WI38 (cell line): ENCODE measurements around the gene GAREM2.
"Not testable (repeated sequence)": the region's sequence is repeated elsewhere in the genome, so short reads cannot be mapped to it uniquely, and the experiment has no call there.

Experiments used
- H3K4me3 ChIP-seq: 2 replicates; pipeline ENCODE4 v1.5.1; 2011; ENCODE audit warnings: low read depth, mild to moderate bottlenecking, control low read depth, low read length
- TF ChIP-seq, protein P1 (sequence below): IDR thresholded peaks from 2 replicates; pipeline ENCODE4 v1.5.1; 2012; ENCODE audit warnings: low read depth, mild to moderate bottlenecking, control low read depth, low read length

Gene GAREM2

DNA sequence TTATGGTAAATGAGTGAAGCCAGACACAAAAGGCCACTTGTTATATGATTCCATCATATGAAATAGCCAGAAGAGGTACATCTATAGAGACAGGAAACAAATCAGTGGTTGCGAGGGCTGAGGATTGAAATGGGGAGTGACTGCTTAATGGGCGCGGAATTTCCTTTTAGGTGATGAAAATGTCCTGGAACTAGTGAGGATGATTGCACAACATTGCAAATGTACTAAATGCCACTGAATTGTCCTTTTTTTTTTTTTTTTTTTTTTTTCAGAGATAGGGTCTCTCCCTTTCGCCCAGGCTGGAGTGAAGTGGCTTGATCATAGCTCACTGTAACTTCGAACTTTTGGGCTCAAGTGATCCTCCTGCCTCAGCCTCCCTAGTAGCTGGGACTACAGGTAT, 15.3 kb upstream of the GAREM2 start:
- TF ChIP-seq, protein P1, sequence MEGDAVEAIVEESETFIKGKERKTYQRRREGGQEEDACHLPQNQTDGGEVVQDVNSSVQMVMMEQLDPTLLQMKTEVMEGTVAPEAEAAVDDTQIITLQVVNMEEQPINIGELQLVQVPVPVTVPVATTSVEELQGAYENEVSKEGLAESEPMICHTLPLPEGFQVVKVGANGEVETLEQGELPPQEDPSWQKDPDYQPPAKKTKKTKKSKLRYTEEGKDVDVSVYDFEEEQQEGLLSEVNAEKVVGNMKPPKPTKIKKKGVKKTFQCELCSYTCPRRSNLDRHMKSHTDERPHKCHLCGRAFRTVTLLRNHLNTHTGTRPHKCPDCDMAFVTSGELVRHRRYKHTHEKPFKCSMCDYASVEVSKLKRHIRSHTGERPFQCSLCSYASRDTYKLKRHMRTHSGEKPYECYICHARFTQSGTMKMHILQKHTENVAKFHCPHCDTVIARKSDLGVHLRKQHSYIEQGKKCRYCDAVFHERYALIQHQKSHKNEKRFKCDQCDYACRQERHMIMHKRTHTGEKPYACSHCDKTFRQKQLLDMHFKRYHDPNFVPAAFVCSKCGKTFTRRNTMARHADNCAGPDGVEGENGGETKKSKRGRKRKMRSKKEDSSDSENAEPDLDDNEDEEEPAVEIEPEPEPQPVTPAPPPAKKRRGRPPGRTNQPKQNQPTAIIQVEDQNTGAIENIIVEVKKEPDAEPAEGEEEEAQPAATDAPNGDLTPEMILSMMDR, result no peak
- no peak overlapping the region for H3K4me3 ChIP-seq

DNA sequence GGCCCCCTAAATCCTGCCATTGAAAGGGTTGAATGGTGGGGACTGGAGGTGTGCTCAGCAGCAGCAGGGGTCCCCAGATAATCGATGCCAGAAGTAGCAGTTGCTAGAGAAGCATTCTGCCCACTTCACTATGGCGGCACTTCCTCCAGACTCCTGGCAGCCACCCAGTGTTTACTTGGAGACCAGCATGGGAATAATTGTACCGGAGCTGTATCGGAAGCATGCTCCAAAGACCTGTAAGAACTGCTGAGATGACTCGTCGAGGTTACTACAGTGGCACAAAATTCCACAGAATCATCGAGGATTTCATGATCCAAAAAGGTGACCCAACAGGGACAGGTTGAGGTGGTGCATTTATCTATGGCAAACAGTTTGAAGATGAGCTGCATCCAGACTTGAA, 11.0 kb upstream of the GAREM2 start:
- TF ChIP-seq, protein P1, result no peak
- no peak overlapping the region for H3K4me3 ChIP-seq

DNA sequence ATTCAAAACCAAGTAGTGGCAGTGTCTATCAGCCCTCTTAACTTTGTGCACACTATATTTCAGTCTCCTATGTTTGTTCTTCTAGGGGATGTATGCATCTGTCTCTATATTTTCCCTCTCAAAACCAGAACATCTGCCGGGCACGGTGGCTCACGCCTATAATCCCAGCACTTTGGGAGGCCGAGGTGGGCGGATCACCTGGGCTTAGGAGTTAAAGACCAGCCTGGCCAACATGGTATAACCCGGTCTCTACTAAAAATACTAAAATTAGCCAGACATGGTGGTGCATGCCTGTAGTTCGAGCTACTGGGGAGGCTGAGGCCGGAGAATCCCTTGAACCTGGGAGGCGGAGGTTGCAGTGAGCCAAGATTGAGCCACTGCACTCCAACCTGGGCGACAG, 9.9 kb upstream of the GAREM2 start:
- no peak overlapping the region for H3K4me3 ChIP-seq

DNA sequence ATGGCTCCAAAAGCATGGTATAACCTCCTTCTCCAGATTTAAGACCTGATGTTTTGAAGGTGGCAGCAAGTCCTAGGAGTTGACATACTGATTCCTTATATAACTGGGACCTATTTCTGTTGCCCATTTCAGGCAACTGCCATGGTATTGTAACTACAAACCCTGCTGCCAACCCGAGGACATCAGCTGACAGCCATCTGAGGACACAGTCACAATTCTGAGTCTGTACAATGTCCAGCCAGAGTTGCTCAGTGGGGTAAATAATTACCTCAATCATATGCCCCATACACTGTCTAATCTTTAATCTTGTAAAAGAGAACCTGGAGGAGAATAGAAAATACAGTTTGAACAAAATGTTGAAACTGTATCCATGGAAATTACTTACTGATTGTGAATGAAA, 8.7 kb upstream of the GAREM2 start:
- TF ChIP-seq, protein P1, result no peak
- no peak overlapping the region for H3K4me3 ChIP-seq

More for the DNA sequence above, 9.9 kb upstream of the GAREM2 start:
- TF ChIP-seq, protein P1, result no peak

DNA sequence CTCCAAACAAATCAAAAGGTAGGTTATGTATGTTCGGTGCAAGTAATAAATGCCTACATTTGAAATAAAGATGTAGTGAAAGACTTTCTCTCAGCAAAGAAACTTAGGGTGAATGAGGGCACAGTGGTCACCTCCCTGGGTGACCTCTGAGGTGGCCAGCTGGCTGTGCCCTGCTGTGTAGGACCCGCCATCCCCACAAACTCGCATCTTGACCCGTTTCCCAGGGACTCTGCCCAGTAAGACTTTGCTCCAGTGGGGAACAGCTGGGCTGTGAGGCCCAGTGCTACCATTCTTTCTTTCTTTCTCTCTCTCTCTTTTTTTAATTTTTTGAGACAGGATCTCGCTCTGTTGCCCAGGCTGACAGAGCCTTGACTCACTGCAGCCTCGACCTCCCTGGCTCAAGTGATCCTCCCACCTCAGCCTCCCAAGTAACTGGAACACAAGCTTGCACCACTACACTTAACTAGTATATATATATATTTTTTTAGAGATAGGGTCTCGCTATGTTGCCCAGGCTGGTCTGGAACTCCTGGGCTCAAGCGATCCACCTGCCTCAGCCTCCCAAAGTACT, 8.2 kb upstream of the GAREM2 start:
- TF ChIP-seq, protein P1, result no peak
- H3K4me3 ChIP-seq, result no peak overlapping the region

DNA sequence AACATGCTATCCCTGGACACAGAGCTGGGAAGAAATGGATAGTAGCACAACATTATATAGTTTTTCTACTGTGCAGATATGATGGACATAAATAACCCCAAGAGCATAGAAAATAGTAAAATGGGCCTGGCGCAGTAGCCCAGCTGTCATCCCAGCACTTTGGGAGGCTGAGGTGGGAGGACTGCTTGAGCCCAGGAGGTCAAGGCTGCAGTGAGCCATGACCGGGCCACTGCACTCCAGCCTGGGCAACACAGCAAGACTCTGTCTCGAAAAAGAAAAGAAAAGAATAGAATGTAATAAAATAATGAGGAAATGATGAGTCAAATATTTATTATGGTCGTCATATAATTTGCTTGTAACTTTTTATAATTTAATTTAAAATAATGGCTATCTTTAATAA, 7.5 kb upstream of the GAREM2 start:
- TF ChIP-seq, protein P1, result no peak
- H3K4me3 ChIP-seq, result no peak overlapping the region

DNA sequence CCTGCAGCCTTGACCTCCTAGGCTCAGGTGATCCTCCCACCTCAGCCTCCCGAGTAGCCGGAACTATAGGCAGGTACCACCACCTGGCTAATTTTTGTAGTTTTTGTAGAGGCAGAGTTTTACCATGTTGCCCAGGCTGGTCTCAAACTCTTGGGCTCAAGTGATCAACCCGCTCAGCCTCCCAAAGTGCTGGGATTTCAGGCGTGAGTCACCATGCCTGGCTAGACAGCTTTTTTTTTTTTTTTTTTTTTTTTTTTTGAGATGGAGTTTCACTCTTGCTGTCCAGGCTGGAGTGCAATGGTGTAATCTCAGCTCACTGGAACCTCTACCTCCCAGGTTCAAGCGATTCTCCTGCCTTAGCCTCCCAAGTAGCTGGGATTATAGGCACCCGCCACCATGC, 6.3 kb upstream of the GAREM2 start:
- H3K4me3 ChIP-seq, result not testable (repeated sequence)

DNA sequence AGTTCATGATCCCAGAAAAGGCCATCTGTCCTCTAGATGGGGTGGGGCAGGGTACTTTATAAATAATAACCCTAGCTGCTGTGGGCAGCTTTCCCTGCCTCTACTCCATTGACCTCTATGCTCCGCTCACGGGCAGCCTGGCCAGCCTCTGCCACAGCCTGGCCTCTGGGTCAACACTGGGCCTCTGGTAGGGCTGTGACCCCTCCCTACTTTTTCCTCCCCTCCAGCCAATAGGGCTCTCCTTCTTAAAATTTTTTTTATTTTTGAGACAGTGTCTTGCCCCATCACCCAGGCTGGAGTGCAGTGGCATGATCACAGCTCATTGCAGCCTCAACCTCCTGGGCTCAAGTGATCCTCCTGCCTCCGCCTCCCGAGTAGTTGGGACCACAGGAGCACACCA, 4.1 kb upstream of the GAREM2 start:
- TF ChIP-seq, protein P1, result no peak
- no peak overlapping the region for H3K4me3 ChIP-seq
